ENCODE data around the gene SLC39A11.

Gene SLC39A11

DNA sequence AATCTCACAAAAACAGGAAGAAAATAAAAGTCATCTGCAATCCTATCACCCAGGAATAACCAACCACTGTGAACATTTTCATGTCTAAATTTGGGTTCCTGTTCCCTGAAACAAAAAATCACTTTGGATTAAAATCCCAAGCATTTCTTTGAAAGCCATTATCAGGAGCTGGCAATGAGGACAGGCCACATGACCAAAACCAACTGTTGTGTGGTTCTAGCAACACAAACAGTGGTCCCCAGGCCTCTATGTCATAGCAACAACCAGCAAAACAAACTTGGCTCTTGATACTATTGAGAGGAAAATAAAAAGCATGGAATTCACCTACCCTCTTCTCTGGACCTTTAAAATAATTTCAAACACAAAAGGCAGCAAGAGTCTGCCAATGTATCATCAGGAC is 252.5 kb downstream of the SLC39A11 start:
- TF ChIP-seq CTCF (IDR thresholded peaks at IDR 0.05; ENCODE audit: low read depth, low read length) = no peak
- H3K4me3 ChIP-seq (ENCODE audit: low read depth, low read length) = no peak overlapping the region
- in situ Hi-C loops (cut with HindIII; ENCODE audit: low sequenced_read_pairs) = no loop called here
- DNase-seq (ENCODE audit: low read depth, low spot score) = no peak

GRCh38 chr17:72839131-72839725 is 253.3 kb downstream of the SLC39A11 start:
- TF ChIP-seq CTCF (IDR thresholded peaks at IDR 0.05; ENCODE audit: low read depth, low read length) = no peak
- in situ Hi-C loops (cut with HindIII; ENCODE audit: low sequenced_read_pairs) = no loop called here
- no peak overlapping the region for H3K4me3 ChIP-seq (ENCODE audit: low read depth, low read length)
- no peak for DNase-seq (ENCODE audit: low read depth, low spot score)

DNA sequence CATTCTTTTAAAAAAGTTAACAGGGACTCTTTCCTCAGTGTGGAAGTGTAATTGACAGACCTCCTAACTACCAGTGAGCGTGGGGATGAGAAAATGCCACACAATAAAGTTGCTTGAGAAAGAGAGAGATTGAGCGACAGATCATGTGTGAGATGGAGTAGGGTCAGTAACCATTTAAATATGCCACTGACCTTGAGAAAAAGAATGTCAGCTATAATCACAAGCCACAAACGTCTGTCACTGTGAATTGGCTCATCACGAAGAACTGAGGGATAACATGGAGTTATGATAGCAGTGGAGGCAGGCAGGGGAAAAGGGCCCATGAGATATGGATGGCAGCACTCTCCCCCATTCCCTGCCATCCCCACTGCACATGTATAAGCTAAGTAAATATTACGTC is 253.9 kb downstream of the SLC39A11 start:
- no peak overlapping the region for H3K4me3 ChIP-seq (ENCODE audit: low read depth, low read length)
- in situ Hi-C loops (cut with HindIII; ENCODE audit: low sequenced_read_pairs) = no loop called here
- no peak for DNase-seq (ENCODE audit: low read depth, low spot score)
- TF ChIP-seq CTCF (IDR thresholded peaks at IDR 0.05; ENCODE audit: low read depth, low read length) = no peak

GRCh38 chr17:72838068-72838467 is 254.4 kb downstream of the SLC39A11 start:
- no peak for DNase-seq (ENCODE audit: low read depth, low spot score)
- H3K4me3 ChIP-seq (ENCODE audit: low read depth, low read length) = no peak overlapping the region
- no peak for TF ChIP-seq CTCF (IDR thresholded peaks at IDR 0.05; ENCODE audit: low read depth, low read length)
- in situ Hi-C loops (cut with HindIII; ENCODE audit: low sequenced_read_pairs) = no loop called here

DNA sequence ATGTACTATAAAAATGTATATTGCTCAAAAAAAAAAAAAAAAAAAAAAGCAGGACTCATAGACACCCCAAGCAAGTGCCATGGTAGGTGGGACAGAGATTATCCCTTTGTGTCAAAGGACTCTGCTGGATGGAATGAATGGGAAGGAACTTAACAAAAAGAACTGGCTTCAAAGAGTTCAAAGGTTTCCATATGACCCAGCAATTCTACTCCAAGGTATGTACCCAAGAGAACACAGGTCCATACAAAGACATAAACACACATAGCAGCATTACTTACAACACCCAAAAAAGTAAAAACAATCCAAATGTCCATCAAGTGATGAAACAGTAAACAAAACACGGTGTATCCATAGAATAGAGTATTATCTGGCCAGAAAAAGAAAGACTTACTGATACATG is 255.2 kb downstream of the SLC39A11 start:
- no peak for DNase-seq (ENCODE audit: low read depth, low spot score)
- in situ Hi-C loops (cut with HindIII; ENCODE audit: low sequenced_read_pairs) = no loop called here
- no peak for TF ChIP-seq CTCF (IDR thresholded peaks at IDR 0.05; ENCODE audit: low read depth, low read length)
- H3K4me3 ChIP-seq (ENCODE audit: low read depth, low read length) = no peak overlapping the region

DNA sequence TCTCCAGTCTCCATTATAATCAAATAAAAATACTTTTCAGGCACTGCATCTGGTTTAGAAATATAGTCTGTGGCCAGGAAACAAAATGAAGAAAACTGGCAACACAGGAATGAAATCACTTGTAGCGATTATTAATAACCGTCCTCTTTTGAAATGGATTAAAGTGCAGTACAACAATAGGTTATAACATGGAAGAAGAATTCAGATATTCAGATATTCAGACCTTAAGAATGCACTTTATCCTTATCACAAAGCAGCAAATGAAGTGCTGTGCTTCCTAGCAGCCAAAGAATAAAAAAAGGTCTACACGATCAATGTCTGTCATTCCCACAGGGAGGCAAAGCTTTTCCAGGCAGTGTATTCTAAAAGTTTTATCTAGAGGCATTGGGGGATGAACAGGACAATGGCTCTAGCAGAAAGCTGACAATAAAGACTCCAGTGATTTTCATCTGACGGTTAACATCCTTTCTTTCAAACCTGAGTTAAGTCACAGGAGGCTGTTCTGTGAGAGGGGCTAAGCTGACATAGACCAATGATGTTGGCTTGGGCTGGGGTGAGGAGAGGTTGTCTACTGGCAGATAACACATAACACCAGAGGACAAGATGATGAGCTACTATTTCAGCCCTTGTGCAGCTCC is 259.2 kb downstream of the SLC39A11 start:
- in situ Hi-C loops (cut with HindIII; ENCODE audit: low sequenced_read_pairs) = no loop called here
- TF ChIP-seq CTCF (IDR thresholded peaks at IDR 0.05; ENCODE audit: low read depth, low read length) = no peak
- DNase-seq (ENCODE audit: low read depth, low spot score) = no peak
- no peak overlapping the region for H3K4me3 ChIP-seq (ENCODE audit: low read depth, low read length)

Data from astrocyte of the spinal cord (primary cell).